Measurements from ENCODE around the gene EEFSEC. TPM values are rescaled to one million over a fixed set of nuclear protein-coding genes. Genes with fewer than 3 reads are reported as not detected.

Gene EEFSEC
- total RNA-seq, 1 experiment from 2014 or later = 14.0 TPM

GRCh38 chr3:128112357-128112968 is 40.8 kb upstream of the EEFSEC start:
- CTCF ChIA-PET = no interaction called here
- DNase-seq = no peak
- H3K9me3 ChIP-seq = no peaks in the 10 kb centered on the region
- POLR2A ChIA-PET = no interaction called here
- Mint-ChIP-seq H3K4me3 (ENCODE audit: unreplicated experiment) (no peak overlapping the region), H3K27me3 (ENCODE audit: insufficient read depth, unreplicated experiment) (no peaks in the 10 kb centered on the region), H3K36me3 (ENCODE audit: insufficient read depth, unreplicated experiment) (peaks cover 20% of the 10 kb centered on the region), H3K27ac (ENCODE audit: unreplicated experiment) (no peak overlapping the region), H3K9me3 (ENCODE audit: unreplicated experiment) (no peaks in the 10 kb centered on the region), H3K4me1 (ENCODE audit: low read depth, unreplicated experiment) (no peaks in the 10 kb centered on the region)
- intact Hi-C loops (cut with micrococcal nuclease; ENCODE audit: unreplicated experiment) = no loop called here
- no peaks in the 10 kb centered on the region for H3K27me3 ChIP-seq (replicated peaks; ENCODE audit: control insufficient read depth, insufficient read depth, low read length)
- H3K4me3 ChIP-seq (ENCODE audit: low read depth, low read length) = no peak overlapping the region
- no TSS peak for BruUV-seq (replicated peaks)
- no peak for TF ChIP-seq CTCF (IDR thresholded peaks at IDR 0.05; ENCODE audit: insufficient read depth in 1 of 2, low read depth in 1 of 2, low read length in 1 of 2, severe bottlenecking in 1 of 2, unreplicated experiment in 1 of 2)
- H3K36me3 ChIP-seq (ENCODE audit: control insufficient read depth, insufficient read depth, low read length) = 0 out of 2 replicates have a peak, but pooled peaks cover 2% of the 10 kb centered on the region
- H3K4me1 ChIP-seq = no peaks in the 10 kb centered on the region

- Mint-ChIP-seq H3K4me3 (ENCODE audit: unreplicated experiment) (no peak overlapping the region), H3K9me3 (ENCODE audit: unreplicated experiment) (no peaks in the 10 kb centered on the region), H3K4me1 (ENCODE audit: low read depth, unreplicated experiment) (no peaks in the 10 kb centered on the region), H3K36me3 (ENCODE audit: insufficient read depth, unreplicated experiment) (peaks cover 22% of the 10 kb centered on the region), H3K27me3 (ENCODE audit: insufficient read depth, unreplicated experiment) (no peaks in the 10 kb centered on the region), H3K27ac (ENCODE audit: unreplicated experiment) (no peak overlapping the region)
- Histone ChIP-seq H3K27me3 (replicated peaks; ENCODE audit: control insufficient read depth, insufficient read depth, low read length) (no peaks in the 10 kb centered on the region), H3K9me3 (no peaks in the 10 kb centered on the region), H3K4me1 (no peaks in the 10 kb centered on the region), H3K4me3 (ENCODE audit: low read depth, low read length) (no peak overlapping the region), H3K36me3 (ENCODE audit: control insufficient read depth, insufficient read depth, low read length) (0 out of 2 replicates have a peak, but pooled peaks cover 2% of the 10 kb centered on the region)
- TF ChIP-seq CTCF (IDR thresholded peaks at IDR 0.05; ENCODE audit: insufficient read depth in 1 of 2, low read depth in 1 of 2, low read length in 1 of 2, severe bottlenecking in 1 of 2, unreplicated experiment in 1 of 2) = no peak
- POLR2A ChIA-PET = no interaction called here
- intact Hi-C loops (cut with micrococcal nuclease; ENCODE audit: unreplicated experiment) = no loop called here
- DNase-seq = no peak
- CTCF ChIA-PET = no interaction called here
- no TSS peak for BruUV-seq (replicated peaks)
Observed at GRCh38 chr3:128113817-128114794, 39.2 kb upstream of the EEFSEC start.

- no peaks in the 10 kb centered on the region for H3K27me3 Mint-ChIP-seq (ENCODE audit: insufficient read depth, unreplicated experiment)
- Histone ChIP-seq H3K9me3 (no peaks in the 10 kb centered on the region), H3K4me3 (ENCODE audit: low read depth, low read length) (no peak overlapping the region), H3K36me3 (ENCODE audit: control insufficient read depth, insufficient read depth, low read length) (no peaks in the 10 kb centered on the region), H3K27me3 (replicated peaks; ENCODE audit: control insufficient read depth, insufficient read depth, low read length) (no peaks in the 10 kb centered on the region), H3K4me1 (peaks cover 6% of the 10 kb centered on the region; the same call in 1 of the 2 replicates)
- peaks cover 11% of the 10 kb centered on the region for H3K4me1 Mint-ChIP-seq (ENCODE audit: low read depth, unreplicated experiment)
- BruUV-seq (replicated peaks) = no TSS peak
- intact Hi-C loops (cut with micrococcal nuclease; ENCODE audit: unreplicated experiment) = no loop called here
- peaks cover 20% of the 10 kb centered on the region for H3K36me3 Mint-ChIP-seq (ENCODE audit: insufficient read depth, unreplicated experiment)
- no peak for DNase-seq
- no peak for TF ChIP-seq CTCF (IDR thresholded peaks at IDR 0.05; ENCODE audit: insufficient read depth in 1 of 2, low read depth in 1 of 2, low read length in 1 of 2, severe bottlenecking in 1 of 2, unreplicated experiment in 1 of 2)
- ChIA-PET POLR2A (no interaction called here), CTCF (no interaction called here)
- peak overlapping the region; percentile 94 for H3K4me3 Mint-ChIP-seq (ENCODE audit: unreplicated experiment)
- no peak overlapping the region for H3K27ac Mint-ChIP-seq (ENCODE audit: unreplicated experiment)
- no peaks in the 10 kb centered on the region for H3K9me3 Mint-ChIP-seq (ENCODE audit: unreplicated experiment)
Observed at GRCh38 chr3:128122013-128122412, 31.3 kb upstream of the EEFSEC start.
